Activated CD4-positive, alpha-beta T cell treated with anti-CD3 and anti-CD28 coated beads, Interleukin-2, amount 10 ng/mL, durations not matched to agents 24 days and 14 days (primary cell): ENCODE measurements around the gene ANKRD12. TPM values are rescaled to one million over a fixed set of nuclear protein-coding genes. Genes with fewer than 3 reads are reported as not detected.

Experiments used
- DNase-seq: peaks from one replicate; pipeline ENCODE4 v3.0.0; 2022
- H3K27ac Mint-ChIP-seq: one replicate; pipeline ENCODE4 v1.8.0; 2022; ENCODE audit warnings: mild to moderate bottlenecking, mixed read lengths
- H3K27me3 Mint-ChIP-seq: one replicate; pipeline ENCODE4 v1.8.0; 2022; ENCODE audit warnings: mixed read lengths
- H3K36me3 Mint-ChIP-seq: one replicate; pipeline ENCODE4 v1.8.0; 2022; ENCODE audit warnings: low read depth, mild to moderate bottlenecking, mixed read lengths
- H3K4me1 Mint-ChIP-seq: one replicate; pipeline ENCODE4 v1.8.0; 2021; ENCODE audit warnings: mixed read lengths
- H3K4me3 Mint-ChIP-seq: one replicate; pipeline ENCODE4 v1.8.0; 2022; ENCODE audit warnings: mild to moderate bottlenecking, moderate library complexity, mixed read lengths
- H3K9me3 Mint-ChIP-seq: one replicate; pipeline ENCODE4 v1.8.0; 2021; ENCODE audit warnings: mixed read lengths
- intact Hi-C: fragments of 100-400 bp; cut with micrococcal nuclease; formaldehyde crosslinking; loops from one replicate; pipeline ENCODE4 v1.15.1; 2023
- total RNA-seq: library from RNA; stranded (reverse); gene quantifications from 2 replicates; pipeline ENCODE4 v1.2.3, GENCODE V29; 2022

ANKRD12 gene
- total RNA-seq, 1 donor from 2014 or later: 60.8 TPM

DNA sequence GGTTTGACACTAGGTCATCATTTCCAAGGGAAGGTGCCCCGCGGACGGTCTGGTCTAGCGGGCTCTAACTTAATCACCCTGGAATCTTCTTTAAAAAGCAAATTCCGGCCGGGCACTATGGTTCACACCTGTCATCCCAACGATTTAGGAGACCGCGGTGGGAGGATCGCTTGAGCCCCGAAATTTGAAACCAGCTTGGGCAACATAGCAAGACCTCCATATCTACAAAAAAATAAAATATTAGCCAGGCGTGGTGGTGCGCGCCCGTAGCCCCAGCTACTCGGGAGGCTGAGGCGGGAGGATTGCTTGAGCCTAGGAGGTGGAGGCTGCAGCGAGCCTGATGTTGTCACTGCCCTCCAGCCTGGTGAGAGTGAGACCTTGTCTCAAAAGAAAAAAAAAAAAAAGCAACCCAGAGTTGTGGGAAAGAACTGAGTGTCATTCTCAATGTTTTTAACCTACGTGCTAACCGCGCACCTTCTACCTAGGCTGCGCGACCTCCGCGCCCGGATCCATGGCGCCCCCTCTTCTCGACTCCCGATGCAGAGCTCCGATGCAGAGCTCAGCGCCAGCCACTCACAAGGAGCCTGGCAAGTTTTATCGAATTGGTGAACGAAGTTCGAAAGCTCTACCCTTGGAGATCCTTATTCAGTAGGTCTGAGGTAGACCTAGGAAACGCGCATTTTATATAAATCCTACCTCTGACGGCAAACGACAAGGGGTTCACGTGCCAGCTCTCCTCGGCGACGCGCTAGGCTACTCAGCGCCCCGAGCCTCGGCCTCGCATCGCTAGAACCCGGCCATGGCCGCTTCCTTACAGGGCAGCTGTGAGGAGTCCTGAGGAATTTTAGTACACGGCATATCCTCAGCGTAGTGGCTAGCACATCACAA lies 197.1 kb downstream of the ANKRD12 start:
- Mint-ChIP-seq H3K27ac (peak overlapping the region; percentile 74), H3K36me3 (peaks cover 2% of the 10 kb centered on the region), H3K4me1 (peaks cover 25% of the 10 kb centered on the region), H3K4me3 (peak overlapping the region; percentile 83), H3K27me3 (peaks cover 36% of the 10 kb centered on the region), H3K9me3 (peaks cover 2% of the 10 kb centered on the region)
- no peak for DNase-seq
- intact Hi-C loops: loop anchor here (1.0 to 10.0 kb wide), 8 partner anchors 59 to 719 kb away; partner anchors contain the start of genes MTCL1, PPP4R1, RALBP1 and VAPA

DNA sequence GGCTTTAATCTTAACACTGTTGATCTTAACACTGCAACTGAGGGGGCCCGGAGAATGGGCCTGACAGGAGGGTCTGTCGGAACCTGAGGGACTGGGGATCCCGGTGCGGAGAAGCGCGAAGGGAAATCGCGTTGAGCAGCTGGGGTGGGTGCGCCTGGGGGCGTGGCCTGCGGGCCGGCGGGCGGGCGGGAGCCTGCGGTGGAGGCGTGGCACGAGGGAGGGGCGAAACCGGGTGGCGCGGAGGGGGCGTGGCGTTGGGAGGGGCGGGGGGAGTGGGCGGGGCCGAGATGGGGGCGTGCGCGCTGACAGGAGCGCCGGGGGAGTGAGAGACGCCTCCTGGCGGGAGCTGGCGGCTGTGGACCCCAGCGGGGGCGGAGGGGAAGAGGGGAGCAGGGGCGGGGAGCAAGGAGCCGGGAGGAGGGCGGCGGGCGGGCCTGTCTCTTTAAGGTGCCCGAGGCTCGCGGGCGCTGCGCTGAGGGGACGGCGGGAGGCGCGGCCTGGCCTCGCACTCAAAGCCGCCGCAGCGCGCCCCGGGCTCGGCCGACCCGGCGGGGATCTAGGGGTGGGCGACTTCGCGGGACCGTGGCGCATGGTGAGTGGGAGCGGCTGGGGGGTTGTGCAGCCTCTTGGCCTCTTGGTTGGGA lies 197.9 kb downstream of the ANKRD12 start, which contains the start of gene TWSG1:
Gene TWSG1, plus strand, starts transcription at position 445 of the 644 bp plus-strand sequence. CDS start 2,457 bp downstream, outside the sequence.
- H3K27me3 Mint-ChIP-seq: peaks cover 29% of the 10 kb centered on the region
- peak within 1 kb of the TSS; percentile 83 for H3K4me3 Mint-ChIP-seq
- H3K36me3 Mint-ChIP-seq: peaks cover 2% of the 10 kb centered on the region
- H3K4me1 Mint-ChIP-seq: peaks cover 25% of the 10 kb centered on the region
- no peaks in the 10 kb centered on the region for H3K9me3 Mint-ChIP-seq
- peak within 1 kb of the TSS; percentile 74 for H3K27ac Mint-ChIP-seq
- DNase-seq: peak; percentile 97
- intact Hi-C loops: loop anchor here (1.0 to 10.0 kb wide), 8 partner anchors 60 to 720 kb away; partner anchors contain the start of genes MTCL1, PPP4R1, RALBP1 and VAPA

DNA sequence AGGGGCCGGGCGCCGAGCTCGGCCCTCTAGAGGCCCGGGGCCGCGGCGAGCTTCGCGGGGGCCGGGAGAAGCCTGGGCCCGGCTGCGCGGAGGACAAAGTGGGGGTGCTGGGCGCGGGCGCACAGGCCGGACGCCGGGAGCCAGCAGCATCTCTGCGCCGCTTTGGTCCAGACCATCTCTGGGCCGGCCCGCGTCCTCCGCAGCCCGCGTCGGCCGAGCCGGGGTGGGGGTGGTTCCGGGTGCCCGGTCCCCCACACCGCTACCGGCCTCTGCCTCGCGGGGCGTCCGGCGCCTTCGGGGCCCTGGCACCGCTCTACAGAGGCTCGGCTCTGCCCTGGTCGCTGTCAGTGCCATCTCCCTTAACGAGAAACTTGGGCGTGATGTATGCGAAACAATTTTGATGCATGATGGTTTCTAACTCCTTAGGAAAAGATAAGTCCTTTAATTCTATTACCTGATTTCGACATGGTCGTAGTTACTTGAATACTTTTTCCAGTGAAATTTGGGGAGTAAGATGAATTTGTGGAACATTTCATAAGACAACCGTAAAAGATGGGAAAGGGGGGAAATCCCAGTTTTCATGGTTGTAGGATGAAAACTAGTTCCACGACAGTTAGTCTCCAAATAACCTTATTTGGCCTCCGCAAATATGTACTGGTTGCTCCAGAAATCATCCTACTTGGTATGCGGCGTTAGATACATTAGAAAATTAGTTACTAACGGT lies 198.6 kb downstream of the ANKRD12 start:
- no peaks in the 10 kb centered on the region for H3K9me3 Mint-ChIP-seq
- H3K27ac Mint-ChIP-seq: peak overlapping the region; percentile 60
- intact Hi-C loops: loop anchor here (1.0 to 10.0 kb wide), 9 partner anchors 60 to 720 kb away; partner anchors contain the start of genes MTCL1, PPP4R1, RALBP1 and VAPA
- H3K4me3 Mint-ChIP-seq: peak overlapping the region; percentile 83
- DNase-seq: peak; percentile 83
- peaks cover 2% of the 10 kb centered on the region for H3K36me3 Mint-ChIP-seq
- H3K4me1 Mint-ChIP-seq: peaks cover 25% of the 10 kb centered on the region
- H3K27me3 Mint-ChIP-seq: peaks cover 27% of the 10 kb centered on the region

Other genes starting within 250 kb of the ANKRD12 start
- 357 and 360 TPM in 2 replicates for gene NDUFV2, start 34.1 kb upstream of the ANKRD12 start, total RNA-seq
- 9.9 and 10.1 TPM in 2 replicates for gene TWSG1, start 198.0 kb downstream of the ANKRD12 start, total RNA-seq